AG04449 (cell line): ENCODE measurements around the gene ZMYM4.
"Not testable (repeated sequence)": the region's sequence is repeated elsewhere in the genome, so short reads cannot be mapped to it uniquely, and the experiment has no call there.

Source experiments
- CTCF ChIA-PET: fragments of 350-600 bp; formaldehyde crosslinking; extraction: SDS; loops from one replicate; lab custom pipeline; 2021; ENCODE audit warnings: antibody characterized with exemption; lab: Yijun Ruan, JAX
- POLR2A ChIA-PET: fragments of 400-600, 350-600 bp; formaldehyde crosslinking; extraction: SDS; loops from one replicate; lab custom pipeline; 2020; ENCODE audit warnings: antibody characterized with exemption, inconsistent platforms; lab: Yijun Ruan, JAX
- DNase-seq: peaks from one replicate; pipeline ENCODE4 v3.0.0-alpha.2; 2010; ENCODE audit warnings: low read depth, low spot score
- H3K4me3 ChIP-seq: 2 replicates; pipeline ENCODE4 v1.5.1; 2011; ENCODE audit warnings: low read depth, mild to moderate bottlenecking, control low read depth, low read length
- CTCF ChIP-seq: IDR thresholded peaks from one replicate; pipeline ENCODE4 v1.5.1; 2011; ENCODE audit warnings: mild to moderate bottlenecking, moderate library complexity, low read length, control low read depth, inconsistent platforms; ENCODE audit not compliant: insufficient read depth; ENCODE audit errors: missing control alignments

Gene ZMYM4

DNA sequence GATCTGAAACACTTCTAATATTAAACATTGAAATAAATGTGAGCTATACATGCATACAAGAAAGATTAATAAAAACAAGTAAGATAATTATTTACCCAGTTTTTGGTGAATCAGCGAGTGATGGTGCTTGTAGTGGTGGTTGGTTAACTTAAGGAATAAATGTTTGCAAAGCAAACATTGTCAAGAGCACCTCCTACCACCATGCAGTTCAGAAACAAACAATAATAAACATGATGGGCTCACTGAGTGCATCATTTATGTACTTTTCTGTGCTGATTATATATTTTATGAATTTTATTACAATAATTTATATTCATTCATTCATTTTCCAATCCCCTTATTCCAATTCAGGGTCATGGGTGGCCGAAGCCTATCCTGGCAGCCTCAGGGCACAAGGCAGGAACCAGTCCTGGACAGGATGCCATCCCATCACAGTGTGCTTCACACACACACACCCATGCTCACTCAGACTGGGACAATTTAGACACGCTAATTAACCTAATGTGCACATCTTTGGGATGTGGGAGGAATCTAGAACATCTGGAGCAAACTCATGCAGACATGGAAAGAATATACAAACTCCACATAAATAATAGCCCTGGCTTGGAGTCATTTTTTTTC lies 57.8 kb downstream of the ZMYM4 start:
- no peak for TF ChIP-seq CTCF
- POLR2A ChIA-PET = no interaction called here
- CTCF ChIA-PET = no interaction called here
- no peak overlapping the region for H3K4me3 ChIP-seq
- DNase-seq = no peak

DNA sequence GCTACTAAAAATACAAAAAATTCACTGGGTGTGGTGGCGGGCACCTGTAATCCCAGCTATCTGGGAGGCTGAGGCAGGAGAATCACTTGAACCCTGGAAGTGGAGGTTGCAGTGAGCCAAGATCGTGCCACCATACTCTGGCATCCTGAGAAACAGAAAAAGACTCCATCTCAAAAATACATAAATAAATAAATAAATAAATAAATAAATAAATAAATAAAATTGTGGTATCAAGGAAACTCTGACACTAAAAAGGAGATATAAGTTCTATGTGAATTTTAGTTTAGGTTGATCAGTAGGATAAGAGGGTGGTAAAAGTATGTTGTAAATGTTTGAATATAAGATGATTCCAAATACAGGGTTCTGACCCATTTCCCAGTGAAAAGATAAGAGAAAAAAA lies 63.1 kb downstream of the ZMYM4 start:
- CTCF ChIA-PET, POLR2A ChIA-PET, H3K4me3 ChIP-seq, DNase-seq: not testable (repeated sequence)

DNA sequence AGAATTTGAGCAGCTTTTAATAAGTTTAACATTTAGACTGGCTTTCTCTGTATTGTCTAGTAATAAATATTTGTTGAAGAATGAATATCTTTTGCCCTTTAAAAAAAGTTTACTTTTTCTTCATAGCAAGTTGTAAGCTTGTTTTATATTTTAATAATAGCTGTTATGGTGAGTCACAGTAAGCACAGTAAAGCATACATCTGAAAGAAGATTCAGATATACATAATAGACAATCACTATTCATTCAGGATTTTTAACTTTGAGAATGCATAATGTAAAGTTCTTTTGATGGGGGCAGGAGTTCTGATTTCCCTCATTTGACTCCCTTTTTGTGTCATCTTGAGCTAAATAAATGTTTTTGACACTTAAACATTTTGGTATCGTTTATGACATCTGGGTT lies 66.0 kb downstream of the ZMYM4 start:
- H3K4me3 ChIP-seq = no peak overlapping the region
- no peak for DNase-seq
- ChIA-PET CTCF (interaction anchor here (0.7 to 1.0 kb wide), 3 partner anchors 13 to 435 kb away, joined by 3 to 4 read pairs (median 3); partner anchors contain the start of gene CLSPN), POLR2A (no interaction called here)
- no peak for TF ChIP-seq CTCF

DNA sequence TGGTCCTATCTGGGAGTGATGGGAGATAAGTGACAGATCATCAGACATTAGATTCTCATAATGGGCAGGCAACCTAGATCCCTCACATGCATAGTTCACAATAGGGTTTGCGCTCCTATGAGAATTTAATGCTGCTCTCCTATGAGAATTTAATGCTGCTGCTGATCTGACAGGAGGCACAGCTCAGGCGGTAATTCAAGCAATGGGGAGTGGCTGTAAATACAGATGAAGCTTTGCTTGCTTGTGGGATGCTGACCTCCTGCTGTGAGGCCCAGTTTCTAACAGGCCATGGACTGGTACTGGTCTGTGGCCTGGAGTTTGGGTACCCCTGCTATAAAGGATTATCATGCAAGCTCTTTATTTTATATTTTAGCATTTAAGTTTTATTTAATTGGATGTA lies 72.0 kb downstream of the ZMYM4 start:
- no peak for TF ChIP-seq CTCF

DNA sequence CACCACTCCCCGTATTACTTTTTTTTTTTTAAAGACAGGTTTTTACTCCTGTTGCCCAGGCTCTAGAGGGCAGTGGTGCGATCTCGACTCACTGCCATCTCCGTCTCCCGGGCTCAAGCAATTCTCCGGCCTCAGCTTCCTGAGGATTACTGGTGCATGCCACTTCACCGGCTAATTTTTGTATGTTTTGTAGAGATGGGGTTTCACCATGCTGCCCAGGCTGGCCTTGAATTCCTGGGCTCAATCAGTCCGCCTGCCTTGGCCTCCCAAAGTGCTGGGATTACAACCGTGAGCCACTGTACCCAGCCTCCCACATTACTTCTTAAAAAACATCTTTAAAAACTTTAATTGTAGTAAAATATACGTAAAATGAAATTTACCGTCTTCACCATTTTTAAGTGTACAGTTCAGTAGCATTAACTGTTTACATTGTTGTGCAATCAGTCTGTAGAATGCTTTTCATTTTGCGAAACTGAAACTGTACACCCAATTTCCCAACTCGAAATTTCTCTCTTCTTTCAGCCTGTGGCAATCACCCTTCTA lies 77.0 kb downstream of the ZMYM4 start:
- POLR2A ChIA-PET = no interaction called here
- no peak for DNase-seq
- TF ChIP-seq CTCF = no peak
- CTCF ChIA-PET = no interaction called here
- no peak overlapping the region for H3K4me3 ChIP-seq

More for the DNA sequence above, 72.0 kb downstream of the ZMYM4 start:
- POLR2A ChIA-PET = interaction anchor here (0.6 kb wide), 1 partner anchor 19 kb away, joined by 4 read pairs; no protein-coding TSS in a partner anchor
- CTCF ChIA-PET = interaction anchor here (1.0 kb wide), 1 partner anchor 11 kb away, joined by 3 read pairs; no protein-coding TSS in a partner anchor
- no peak overlapping the region for H3K4me3 ChIP-seq
- no peak for DNase-seq

- TF ChIP-seq CTCF = no peak
- ChIA-PET POLR2A (no interaction called here), CTCF (interaction anchor here (1.3 kb wide), 1 partner anchor 11 kb away, joined by 3 read pairs; no protein-coding TSS in a partner anchor)
- no peak for DNase-seq
- H3K4me3 ChIP-seq = no peak overlapping the region
These were observed 82.4 kb downstream of the ZMYM4 start for GRCh38 chr1:35350872-35351271.
